Neuronal stem cell (in vitro differentiated cells): ENCODE measurements around the gene GRK1.

Source experiments
- DNase-seq: peaks from one replicate; pipeline ENCODE4 v3.0.0-alpha.2; 2013; ENCODE audit warnings: low spot score
- H2AFZ ChIP-seq: one replicate; pipeline ENCODE4 v1.6.1; 2013; ENCODE audit warnings: mild to moderate bottlenecking, low read length, inconsistent platforms
- H2AK5ac ChIP-seq: 2 replicates; pipeline ENCODE4 v1.6.1; 2013; ENCODE audit warnings: low read depth, mild to moderate bottlenecking, inconsistent platforms, low read length, moderate library complexity, mixed read lengths
- H2BK120ac ChIP-seq: 2 replicates; pipeline ENCODE4 v1.6.1; 2013; ENCODE audit warnings: low read depth, mild to moderate bottlenecking, inconsistent platforms, low read length, moderate library complexity, mixed read lengths
- H2BK12ac ChIP-seq: one replicate; pipeline ENCODE4 v1.6.1; 2013; ENCODE audit warnings: low read length, inconsistent platforms
- H2BK15ac ChIP-seq: 2 replicates; pipeline ENCODE4 v1.6.1; 2013; ENCODE audit warnings: mild to moderate bottlenecking, low read length, inconsistent platforms, mixed read lengths
- H2BK5ac ChIP-seq: one replicate; pipeline ENCODE4 v1.6.1; 2013; ENCODE audit warnings: inconsistent platforms, mild to moderate bottlenecking, low read length, moderate library complexity
- H3K14ac ChIP-seq: one replicate; pipeline ENCODE4 v1.6.1; 2013; ENCODE audit warnings: low read length, inconsistent platforms
- H3K18ac ChIP-seq: 2 replicates; pipeline ENCODE4 v1.6.1; 2013; ENCODE audit warnings: low read length, inconsistent platforms
- H3K23ac ChIP-seq: 2 replicates; pipeline ENCODE4 v1.6.1; 2013; ENCODE audit warnings: low read depth, mild to moderate bottlenecking, mixed read lengths, low read length, inconsistent platforms; ENCODE audit not compliant: poor library complexity
- H3K27ac ChIP-seq: replicated peaks from 3 replicates; pipeline ENCODE4 v1.5.1; 2013; ENCODE audit warnings: low read length, inconsistent platforms
- H3K27me3 ChIP-seq, 3 experiments: 2 replicates each; pipeline ENCODE4 v1.6.1; 2013; ENCODE audit warnings: low read length in 3 of 3, mild to moderate bottlenecking in 2 of 3, inconsistent platforms in 1 of 3, low read depth in 1 of 3, mixed read lengths in 1 of 3, moderate library complexity in 1 of 3; ENCODE audit not compliant: control insufficient read depth in 3 of 3, insufficient read depth in 3 of 3
- H3K36me3 ChIP-seq, 2 donors: replicated peaks in 1 of 2; 2 replicates each; pipeline ENCODE4 v1.6.1; 2013; ENCODE audit warnings: low read length in 2 of 2; ENCODE audit not compliant: control insufficient read depth in 2 of 2, insufficient read depth in 2 of 2
- H3K4ac ChIP-seq: 2 replicates; pipeline ENCODE4 v1.6.1; 2013; ENCODE audit warnings: inconsistent platforms, mild to moderate bottlenecking, low read length, moderate library complexity
- H3K4me1 ChIP-seq, 2 donors: 1 replicate in 1 of 2; 2 replicates in 1 of 2; pipeline ENCODE4 v1.6.1; 2013; ENCODE audit warnings: low read length in 2 of 2, low read depth in 1 of 2; ENCODE audit not compliant: control insufficient read depth in 2 of 2, insufficient read depth in 1 of 2
- H3K4me2 ChIP-seq: one replicate; pipeline ENCODE4 v1.6.1; 2013; ENCODE audit warnings: mild to moderate bottlenecking, low read length, inconsistent platforms; ENCODE audit not compliant: insufficient read depth, poor library complexity, severe bottlenecking
- H3K4me3 ChIP-seq, 2 donors: 2 replicates each; pipeline ENCODE4 v1.5.1; 2013; ENCODE audit warnings: low read length in 2 of 2, mild to moderate bottlenecking in 2 of 2, inconsistent platforms in 1 of 2, moderate library complexity in 1 of 2
- H3K79me1 ChIP-seq: one replicate; pipeline ENCODE4 v1.6.1; 2013; ENCODE audit warnings: low read depth, mild to moderate bottlenecking, inconsistent platforms, low read length, moderate library complexity
- H3K9ac ChIP-seq: one replicate; pipeline ENCODE4 v1.6.1; 2013; ENCODE audit warnings: mild to moderate bottlenecking, low read depth, low read length, inconsistent platforms; ENCODE audit not compliant: poor library complexity
- H3K9me3 ChIP-seq, 2 donors: replicated peaks in 1 of 2; 2 replicates each; pipeline versions ENCODE3 to v1.6.1; 2013; ENCODE audit warnings: low read length in 2 of 2, mild to moderate bottlenecking in 2 of 2, inconsistent platforms in 1 of 2, low read depth in 1 of 2, mixed read lengths in 1 of 2, moderate library complexity in 1 of 2; ENCODE audit not compliant: control insufficient read depth in 2 of 2, insufficient read depth in 1 of 2
- H4K8ac ChIP-seq: one replicate; pipeline ENCODE4 v1.6.1; 2013; ENCODE audit warnings: low read depth, mild to moderate bottlenecking, inconsistent platforms, low read length, moderate library complexity
- H4K91ac ChIP-seq: one replicate; pipeline ENCODE4 v1.6.1; 2013; ENCODE audit warnings: low read length, low read depth, mild to moderate bottlenecking, inconsistent platforms; ENCODE audit not compliant: poor library complexity
- WGBS, 2 donors: extraction: QIAGEN DNeasy Blood & Tissue Kit; methylation state at CpG; one replicate each; pipeline ENCODE4 v1.1.7; 2013; ENCODE audit warnings: missing lambda C conversion rate in 2 of 2, mixed read lengths in 1 of 2; ENCODE audit not compliant: insufficient read length in 2 of 2, insufficient replicate concordance in 1 of 2; ENCODE audit errors: extremely low coverage in 2 of 2; 5-methylcytosine and 5-hydroxymethylcytosine counted together

Gene GRK1

GRCh38 chr13:113774177-113775107, 107.4 kb downstream of the GRK1 start:
- peaks cover 0 to 11% (median 5%) of the 10 kb centered on the region in 3 experiments for H3K27me3 ChIP-seq
- peak overlapping the region; percentile 90 for H3K23ac ChIP-seq
- H3K4me3 ChIP-seq = peak overlapping the region in 1 of 2 donors; percentile 72
- H3K4ac ChIP-seq = peak overlapping the region; percentile 10
- peaks cover 5% of the 10 kb centered on the region for H3K79me1 ChIP-seq
- H2BK15ac ChIP-seq = no peak overlapping the region
- H2AFZ ChIP-seq = no peak overlapping the region
- peak overlapping the region; percentile 94 for H4K8ac ChIP-seq
- H3K36me3 ChIP-seq = no peaks in the 10 kb centered on the region
- H3K18ac ChIP-seq = no peak overlapping the region
- H3K14ac ChIP-seq = peak overlapping the region; percentile 32
- H3K27ac ChIP-seq = peak overlapping the region; percentile 12
- peaks cover 4 to 8% of the 10 kb centered on the region in 2 donors for H3K9me3 ChIP-seq
- no peak overlapping the region for H4K91ac ChIP-seq
- H2BK120ac ChIP-seq = no peak overlapping the region
- H2AK5ac ChIP-seq = no peak overlapping the region
- H3K4me1 ChIP-seq = peaks cover 0 to 2% of the 10 kb centered on the region in 2 donors
- no peak for DNase-seq
- H2BK5ac ChIP-seq = no peak overlapping the region
- 100% methylated on average over 2 to 5 of the region's 9 CpGs for WGBS, 2 donors
- H3K4me2 ChIP-seq = no peak overlapping the region
- H2BK12ac ChIP-seq = peak overlapping the region; percentile 8
- H3K9ac ChIP-seq = peak overlapping the region; percentile 73

GRCh38 chr13:113775451-113776145, 108.6 kb downstream of the GRK1 start:
- H3K4me1 ChIP-seq = peaks cover 0 to 2% of the 10 kb centered on the region in 2 donors
- H3K9ac ChIP-seq = no peak overlapping the region
- no peak overlapping the region for H2BK12ac ChIP-seq
- DNase-seq = no peak
- H2BK120ac ChIP-seq = no peak overlapping the region
- H2AFZ ChIP-seq = no peak overlapping the region
- no peak overlapping the region for H3K4me3 ChIP-seq
- no peak overlapping the region for H3K4me2 ChIP-seq
- peaks cover 5% of the 10 kb centered on the region for H3K79me1 ChIP-seq
- H2AK5ac ChIP-seq = no peak overlapping the region
- no peak overlapping the region for H3K18ac ChIP-seq
- H3K23ac ChIP-seq = peak overlapping the region; percentile 90
- H3K9me3 ChIP-seq = peaks cover 4 to 8% of the 10 kb centered on the region in 2 donors
- no peak overlapping the region for H3K4ac ChIP-seq
- H4K8ac ChIP-seq = no peak overlapping the region
- WGBS, 2 donors = no CpG with 5 or more reads among the region's 28 CpGs
- peak overlapping the region; percentile 75 for H3K14ac ChIP-seq
- no peaks in the 10 kb centered on the region for H3K36me3 ChIP-seq
- H2BK15ac ChIP-seq = no peak overlapping the region
- no peak overlapping the region for H4K91ac ChIP-seq
- peaks cover 0 to 13% (median 5%) of the 10 kb centered on the region in 3 experiments for H3K27me3 ChIP-seq
- no peak overlapping the region for H3K27ac ChIP-seq
- H2BK5ac ChIP-seq = no peak overlapping the region

GRCh38 chr13:113776231-113777125, 109.5 kb downstream of the GRK1 start:
- DNase-seq = no peak
- Histone ChIP-seq H3K9ac (no peak overlapping the region), H3K27me3 (peaks cover 0 to 13% (median 5%) of the 10 kb centered on the region in 3 experiments), H3K4me1 (peaks cover 0 to 2% of the 10 kb centered on the region in 2 donors), H4K8ac (no peak overlapping the region), H3K4me2 (no peak overlapping the region), H2BK5ac (no peak overlapping the region), H3K9me3 (peaks cover 4 to 8% of the 10 kb centered on the region in 2 donors), H2AFZ (no peak overlapping the region), H3K23ac (peak overlapping the region; percentile 49), H3K36me3 (no peaks in the 10 kb centered on the region), H3K14ac (peak overlapping the region; percentile 87), H3K4ac (no peak overlapping the region), H4K91ac (no peak overlapping the region), H3K27ac (no peak overlapping the region), H3K4me3 (no peak overlapping the region), H2BK12ac (no peak overlapping the region), H3K79me1 (peaks cover 5% of the 10 kb centered on the region), H2BK120ac (no peak overlapping the region), H3K18ac (peak overlapping the region; percentile 9), H2AK5ac (no peak overlapping the region), H2BK15ac (no peak overlapping the region)
- WGBS, 2 donors = no CpG with 5 or more reads among the region's 35 CpGs
